ENCODE data around the gene VDAC2.

Gene VDAC2

DNA sequence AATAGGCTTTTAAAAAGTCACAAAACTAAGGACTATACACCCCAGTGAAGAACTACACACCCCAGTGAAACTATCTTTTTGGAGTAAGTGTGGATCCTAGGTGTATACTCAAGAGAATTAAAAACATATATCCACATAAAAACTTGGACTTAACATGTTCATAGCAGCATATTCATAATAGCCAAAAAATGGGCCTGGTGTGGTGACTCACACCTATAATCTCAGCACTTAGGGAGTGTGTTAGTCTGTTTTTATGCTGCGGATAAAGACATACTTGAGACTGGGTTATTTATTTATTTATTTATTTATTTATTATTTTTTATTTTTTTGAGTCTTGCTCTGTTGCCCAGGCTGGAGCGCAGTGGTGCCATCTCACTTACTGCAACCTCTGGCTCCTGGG lies 44.1 kb downstream of the VDAC2 start:
- DNase-seq, result no peak

DNA sequence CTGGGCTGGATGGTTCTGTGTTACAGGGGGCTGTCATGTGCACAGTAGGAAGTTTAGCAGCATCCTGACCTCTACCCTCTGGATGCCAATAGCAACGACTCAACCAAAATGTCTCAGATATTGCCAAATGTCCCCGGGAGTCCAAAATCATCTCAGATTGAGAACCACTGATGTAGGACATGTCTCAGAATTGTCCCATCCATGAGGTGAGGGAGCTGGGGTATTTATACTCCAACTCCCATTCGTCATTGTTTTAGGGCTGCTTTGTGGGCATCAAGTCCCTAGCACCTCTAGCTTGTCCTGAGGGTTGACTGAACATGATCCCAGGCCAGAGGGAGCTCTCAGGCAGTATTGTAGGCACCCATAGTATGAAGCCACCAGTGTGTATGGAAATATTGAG lies 50.4 kb downstream of the VDAC2 start:
- no peak for DNase-seq

- no peak for DNase-seq
Measured at GRCh38 chr10:75261813-75262705, 51.5 kb downstream of the VDAC2 start.

- no peak for DNase-seq
Measured at GRCh38 chr10:75263806-75264205, 53.2 kb downstream of the VDAC2 start.

GRCh38 chr10:75265856-75266255 lies 55.3 kb downstream of the VDAC2 start:
- no peak for DNase-seq

- no peak for DNase-seq
Measured at GRCh38 chr10:75266945-75267344, 56.3 kb downstream of the VDAC2 start.

DNA sequence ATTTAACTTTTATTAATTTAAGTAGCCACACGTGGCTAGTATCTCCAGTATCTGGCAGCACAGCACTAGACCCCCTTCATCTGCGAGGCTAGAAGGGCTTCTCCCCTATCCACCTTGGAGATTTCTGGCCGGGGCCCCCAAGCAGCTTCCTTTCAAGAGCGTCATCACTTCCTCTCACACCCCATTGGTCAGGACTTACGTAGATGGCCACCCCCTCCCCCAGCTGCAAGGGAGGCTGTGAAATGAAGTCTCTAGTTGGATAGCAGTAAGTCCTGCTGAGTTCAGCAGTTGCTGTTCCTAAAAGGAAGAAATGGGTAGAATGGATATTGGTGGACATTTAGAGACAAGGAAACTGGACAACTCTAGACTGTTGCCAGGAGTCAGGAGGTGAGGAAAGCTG lies 59.0 kb downstream of the VDAC2 start:
- no peak for DNase-seq

- no peak for DNase-seq
Measured at GRCh38 chr10:75272094-75272493, 61.5 kb downstream of the VDAC2 start.

DNA sequence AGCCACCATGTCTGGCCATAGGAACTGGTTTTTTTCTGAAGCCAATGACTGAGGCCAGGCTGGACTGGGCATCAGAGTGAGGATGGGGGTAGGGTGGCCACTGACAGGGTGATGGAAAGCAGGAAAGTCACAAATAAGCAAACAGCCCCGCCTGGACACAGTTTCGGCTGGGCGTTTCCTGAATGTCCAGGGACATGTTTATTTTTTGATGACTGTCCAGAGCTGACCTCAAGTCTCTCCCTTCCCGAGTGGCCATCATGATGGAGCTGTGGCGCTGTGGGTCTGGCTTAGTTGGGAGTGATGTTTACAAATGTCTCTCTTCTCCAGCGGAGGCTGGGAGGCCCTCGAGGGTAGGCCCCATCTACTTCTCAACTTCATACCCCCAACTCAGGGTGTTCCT lies 62.3 kb downstream of the VDAC2 start:
- no peak for DNase-seq

DNA sequence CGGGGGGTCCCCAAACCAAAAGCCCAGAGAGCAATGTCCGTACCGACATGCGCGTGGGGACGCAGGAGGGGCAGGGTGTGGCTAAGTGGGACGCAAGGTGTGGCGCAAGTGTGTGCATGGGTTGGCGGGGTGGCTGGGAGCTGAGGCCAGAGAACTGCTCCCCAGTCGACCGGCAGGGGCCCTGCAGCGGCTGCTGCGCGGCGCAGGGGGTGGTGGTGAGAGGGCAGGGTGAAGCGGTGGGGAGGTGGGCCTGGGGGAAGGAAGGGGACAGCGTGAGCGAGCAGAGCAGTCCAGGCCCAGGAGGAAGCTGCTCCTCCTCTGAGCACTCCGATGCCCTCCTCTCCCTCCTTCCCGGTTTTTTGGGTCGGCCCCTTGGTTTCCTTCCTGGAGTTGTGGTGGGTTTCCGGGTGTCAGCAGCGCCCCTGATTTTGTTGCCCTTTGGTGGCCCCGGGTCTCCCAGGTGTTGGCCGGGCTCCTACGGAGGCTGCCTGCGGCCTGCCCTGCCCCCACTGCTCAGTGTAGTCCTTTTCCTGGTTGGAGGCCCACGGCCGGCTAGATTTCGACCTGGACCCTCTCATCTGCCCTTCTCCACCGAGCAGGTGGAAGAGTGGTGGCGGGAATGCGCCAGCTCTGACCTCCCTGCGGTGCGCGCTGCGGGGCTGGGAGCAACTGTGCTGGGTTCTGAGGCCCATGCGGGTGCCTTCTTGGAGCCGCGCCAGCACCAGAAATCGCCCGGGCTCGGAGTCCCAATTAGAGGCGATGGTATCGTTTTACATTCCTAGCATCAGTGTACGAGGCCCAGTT lies 65.7 kb downstream of the VDAC2 start:
- no peak for DNase-seq

DNA sequence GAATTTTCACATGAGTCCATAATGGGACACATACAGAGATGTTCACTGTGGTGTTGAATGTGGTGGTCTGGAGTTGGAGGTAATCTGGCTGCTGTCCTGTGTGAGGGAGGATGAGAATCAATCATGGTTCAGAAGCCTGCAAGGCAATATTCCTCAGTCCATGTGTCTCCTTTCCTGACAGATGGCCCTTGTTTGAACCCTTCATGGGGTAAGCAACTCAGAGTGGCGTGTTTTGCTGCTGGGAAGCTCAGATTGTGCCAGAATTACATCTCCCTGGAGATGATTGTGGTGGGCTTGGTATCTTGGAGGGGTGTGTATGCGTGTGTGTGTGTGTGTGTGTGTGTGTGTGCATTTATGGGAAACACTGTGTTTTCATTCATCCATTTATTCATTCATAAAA lies 69.6 kb downstream of the VDAC2 start:
- no peak for DNase-seq
